ENCODE data around the gene KIAA1671.

The KIAA1671 gene

DNA sequence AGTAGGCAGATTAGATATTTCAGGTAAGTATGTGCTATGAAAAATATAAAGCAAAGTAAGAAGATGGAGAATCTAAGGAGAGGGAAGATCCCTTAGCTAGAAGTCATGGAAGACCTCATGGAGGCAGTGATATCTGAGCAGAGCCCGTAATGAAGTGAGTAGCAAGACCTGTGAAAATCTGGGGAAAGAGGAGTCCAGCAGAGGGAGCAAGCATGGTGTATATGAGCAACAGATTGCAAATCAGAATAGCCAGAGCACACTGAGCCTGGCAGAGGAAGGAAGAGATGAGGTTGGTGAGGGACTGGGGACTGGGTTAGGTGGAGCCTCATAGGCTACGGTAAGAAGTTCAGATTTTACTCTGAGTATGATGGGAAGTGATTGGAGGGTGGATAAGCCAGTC lies 15.4 kb upstream of the KIAA1671 start:
- no peak overlapping the region for H3K4me3 ChIP-seq (ENCODE audit: low read depth, low read length)
- no peaks in the 10 kb centered on the region for H3K9me3 ChIP-seq (ENCODE audit: control insufficient read depth, insufficient read depth, low read depth, low read length)
- no peaks in the 10 kb centered on the region; the same call in 1 of the 2 replicates for H3K27me3 ChIP-seq (ENCODE audit: control insufficient read depth, insufficient read depth, low read length)
- no peaks in the 10 kb centered on the region for H3K36me3 ChIP-seq (ENCODE audit: control insufficient read depth, insufficient read depth, low read length)
- H3K9ac ChIP-seq (ENCODE audit: low read length) = no peak overlapping the region
- H3K4me1 ChIP-seq (ENCODE audit: control insufficient read depth, insufficient read depth, low read length) = peaks cover 10% of the 10 kb centered on the region
- no peak overlapping the region for H3K27ac ChIP-seq (ENCODE audit: low read depth, low read length)

DNA sequence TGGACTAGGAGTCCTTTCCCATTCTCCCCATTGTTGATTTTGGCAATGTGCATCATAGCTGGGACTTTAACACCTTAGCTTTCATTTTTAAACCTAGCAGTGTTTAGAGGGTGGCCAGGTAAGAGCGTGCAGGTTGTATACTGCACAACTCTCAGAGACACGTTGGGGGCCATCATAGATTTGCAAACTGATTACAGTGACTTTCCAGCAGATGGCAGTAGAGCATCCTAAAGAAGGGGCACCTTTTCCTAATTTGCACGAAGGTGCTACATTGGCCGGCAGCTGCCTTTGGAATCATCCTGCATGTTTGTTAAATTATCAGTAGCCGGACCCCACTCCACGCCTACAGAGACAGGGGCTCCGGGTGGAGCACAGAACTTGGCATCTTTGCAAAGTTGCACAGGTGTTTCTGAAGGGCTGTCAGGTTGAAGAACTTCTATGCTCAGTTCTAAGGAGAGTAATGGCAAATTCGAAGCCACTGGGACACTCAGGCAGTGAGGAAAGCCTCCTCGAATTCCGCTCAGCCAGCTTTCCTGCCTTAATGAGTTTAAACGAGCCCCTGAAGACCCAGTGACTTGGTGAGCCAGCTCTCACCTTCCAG lies 13.7 kb upstream of the KIAA1671 start:
- H3K9me3 ChIP-seq (ENCODE audit: control insufficient read depth, insufficient read depth, low read depth, low read length) = no peaks in the 10 kb centered on the region
- no peaks in the 10 kb centered on the region for H3K36me3 ChIP-seq (ENCODE audit: control insufficient read depth, insufficient read depth, low read length)
- no peaks in the 10 kb centered on the region; the same call in 1 of the 2 replicates for H3K27me3 ChIP-seq (ENCODE audit: control insufficient read depth, insufficient read depth, low read length)
- peaks cover 10% of the 10 kb centered on the region for H3K4me1 ChIP-seq (ENCODE audit: control insufficient read depth, insufficient read depth, low read length)
- H3K4me3 ChIP-seq (ENCODE audit: low read depth, low read length) = no peak overlapping the region
- H3K9ac ChIP-seq (ENCODE audit: low read length) = no peak overlapping the region
- no peak overlapping the region for H3K27ac ChIP-seq (ENCODE audit: low read depth, low read length)

DNA sequence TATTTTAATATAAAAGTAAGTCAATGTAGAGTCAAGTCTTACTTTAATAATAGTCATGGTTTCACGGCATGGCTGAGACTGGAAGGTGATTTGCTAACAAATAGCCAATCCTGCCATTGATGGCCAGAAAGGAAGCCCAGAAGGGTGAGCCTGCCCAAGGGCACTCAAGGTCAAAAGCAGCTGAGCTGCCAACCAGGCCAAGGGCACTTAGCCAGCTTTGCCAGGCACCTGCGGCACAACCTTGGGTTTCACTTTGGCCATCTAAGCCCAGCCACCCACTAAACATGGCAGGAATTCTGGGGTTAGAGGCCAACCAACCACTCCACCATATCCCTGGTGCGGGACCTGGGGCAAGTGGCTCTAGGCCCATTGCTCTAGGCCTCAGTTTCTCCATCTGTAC lies 10.2 kb upstream of the KIAA1671 start:
- Histone ChIP-seq H3K4me1 (ENCODE audit: control insufficient read depth, insufficient read depth, low read length) (peaks cover 6% of the 10 kb centered on the region), H3K9me3 (ENCODE audit: control insufficient read depth, insufficient read depth, low read depth, low read length) (no peaks in the 10 kb centered on the region), H3K9ac (ENCODE audit: low read length) (no peak overlapping the region), H3K27ac (ENCODE audit: low read depth, low read length) (no peak overlapping the region), H3K27me3 (ENCODE audit: control insufficient read depth, insufficient read depth, low read length) (no peaks in the 10 kb centered on the region), H3K4me3 (ENCODE audit: low read depth, low read length) (no peak overlapping the region), H3K36me3 (ENCODE audit: control insufficient read depth, insufficient read depth, low read length) (no peaks in the 10 kb centered on the region)

DNA sequence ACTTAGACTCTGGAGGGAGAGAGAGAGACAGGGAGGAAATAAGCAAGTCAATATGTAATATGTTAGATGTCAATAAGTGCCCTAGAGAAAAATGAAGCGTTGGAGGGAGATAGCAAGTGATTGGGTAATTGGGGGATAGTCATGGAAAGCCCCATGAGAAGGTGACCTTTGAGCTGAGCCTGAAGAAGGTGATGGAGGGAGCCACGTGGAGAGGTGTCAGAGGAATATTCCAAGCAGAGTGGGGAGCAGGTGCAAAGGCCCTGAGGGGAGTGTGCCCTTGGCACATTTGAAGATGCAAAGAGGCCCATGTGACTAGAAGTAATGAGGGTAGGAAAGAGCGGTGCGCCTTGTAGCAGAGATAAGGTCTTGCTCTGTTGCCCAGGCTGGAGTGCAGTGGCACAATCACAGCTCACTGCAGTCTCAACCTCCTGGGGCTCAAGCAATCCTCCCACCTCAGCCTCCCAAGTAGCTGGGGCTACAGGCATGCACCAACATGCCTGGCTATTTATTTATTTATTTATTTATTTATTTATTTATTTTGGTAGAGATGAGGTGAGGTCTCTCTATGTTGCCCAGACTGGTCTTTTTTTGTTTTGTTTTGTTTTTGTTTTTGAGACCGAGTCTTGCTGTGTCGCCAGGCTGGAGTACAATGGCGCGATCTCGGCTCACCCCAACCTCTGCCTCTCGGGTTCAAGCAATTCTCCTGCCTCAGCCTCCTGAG lies 8.1 kb upstream of the KIAA1671 start:
- H3K27ac ChIP-seq (ENCODE audit: low read depth, low read length) = no peak overlapping the region
- no peaks in the 10 kb centered on the region for H3K36me3 ChIP-seq (ENCODE audit: control insufficient read depth, insufficient read depth, low read length)
- no peak overlapping the region for H3K4me3 ChIP-seq (ENCODE audit: low read depth, low read length)
- no peaks in the 10 kb centered on the region for H3K9me3 ChIP-seq (ENCODE audit: control insufficient read depth, insufficient read depth, low read depth, low read length)
- no peaks in the 10 kb centered on the region for H3K27me3 ChIP-seq (ENCODE audit: control insufficient read depth, insufficient read depth, low read length)
- no peak overlapping the region for H3K9ac ChIP-seq (ENCODE audit: low read length)
- H3K4me1 ChIP-seq (ENCODE audit: control insufficient read depth, insufficient read depth, low read length) = peaks cover 13% of the 10 kb centered on the region

DNA sequence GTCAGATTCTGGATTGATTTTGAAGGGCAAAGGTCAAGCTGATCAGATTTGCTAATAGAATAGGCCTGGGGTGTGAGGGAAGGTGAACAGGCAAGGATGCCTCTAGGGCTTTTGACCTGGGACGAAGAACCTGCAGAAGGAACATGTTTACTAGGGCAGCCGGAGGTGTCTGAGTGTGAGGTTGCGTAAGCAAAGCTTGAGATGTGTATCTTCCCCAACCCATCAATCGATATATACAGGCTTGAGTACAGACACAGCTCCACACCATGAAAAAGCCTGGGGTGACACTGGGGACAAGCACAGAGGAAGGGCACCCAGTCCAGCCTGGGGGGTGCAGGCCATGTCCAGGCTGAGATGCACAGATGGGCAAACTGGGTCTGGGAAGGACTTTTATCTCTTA lies 7.1 kb upstream of the KIAA1671 start:
- Histone ChIP-seq H3K9me3 (ENCODE audit: control insufficient read depth, insufficient read depth, low read depth, low read length) (no peaks in the 10 kb centered on the region), H3K27ac (ENCODE audit: low read depth, low read length) (no peak overlapping the region), H3K9ac (ENCODE audit: low read length) (no peak overlapping the region), H3K4me3 (ENCODE audit: low read depth, low read length) (no peak overlapping the region), H3K36me3 (ENCODE audit: control insufficient read depth, insufficient read depth, low read length) (no peaks in the 10 kb centered on the region), H3K27me3 (ENCODE audit: control insufficient read depth, insufficient read depth, low read length) (no peaks in the 10 kb centered on the region), H3K4me1 (ENCODE audit: control insufficient read depth, insufficient read depth, low read length) (peaks cover 20% of the 10 kb centered on the region)

DNA sequence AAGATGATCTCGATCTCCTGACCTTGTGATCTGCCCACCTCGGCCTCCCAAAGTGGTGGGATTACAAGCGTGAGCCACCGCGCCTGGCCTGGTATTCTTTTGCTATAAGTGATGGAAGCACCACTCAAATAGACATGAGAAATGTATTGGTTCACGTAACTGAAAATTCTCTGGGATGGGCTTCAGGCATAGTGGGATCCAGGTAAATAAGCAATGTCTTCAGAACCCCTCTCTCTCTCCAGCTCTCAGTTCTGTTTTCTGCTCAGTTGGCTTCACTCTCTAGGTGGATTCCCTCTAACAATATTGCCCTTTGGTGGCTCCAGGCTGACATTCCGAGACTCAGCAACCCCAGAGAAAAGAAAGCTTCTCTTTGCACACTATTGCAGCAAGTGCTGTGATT lies 5.1 kb upstream of the KIAA1671 start:
- Histone ChIP-seq H3K4me3 (ENCODE audit: low read depth, low read length) (no peak overlapping the region), H3K9me3 (ENCODE audit: control insufficient read depth, insufficient read depth, low read depth, low read length) (no peaks in the 10 kb centered on the region), H3K4me1 (ENCODE audit: control insufficient read depth, insufficient read depth, low read length) (peaks cover 24% of the 10 kb centered on the region), H3K36me3 (ENCODE audit: control insufficient read depth, insufficient read depth, low read length) (no peaks in the 10 kb centered on the region), H3K9ac (ENCODE audit: low read length) (no peak overlapping the region), H3K27me3 (ENCODE audit: control insufficient read depth, insufficient read depth, low read length) (no peaks in the 10 kb centered on the region), H3K27ac (ENCODE audit: low read depth, low read length) (no peak overlapping the region)

DNA sequence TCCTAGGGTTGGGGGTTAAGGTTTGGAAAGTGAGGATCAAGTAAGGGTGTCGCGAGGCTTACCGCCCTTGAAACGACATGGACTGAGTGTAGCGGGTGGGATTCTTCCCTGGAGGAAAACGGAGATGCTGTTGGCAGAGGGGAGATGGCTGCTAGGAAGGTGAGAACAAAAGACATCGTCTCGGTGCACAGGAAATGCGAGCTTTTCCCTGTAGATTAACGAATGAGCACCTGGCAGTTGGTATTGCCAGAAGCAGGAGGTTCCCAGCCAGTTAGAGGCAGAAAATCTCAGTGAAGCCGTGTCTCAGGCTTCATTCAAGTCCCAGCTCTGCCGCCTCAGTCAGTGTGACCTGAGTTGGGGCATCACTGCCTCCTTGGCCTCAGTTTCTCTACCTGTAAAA lies 4.6 kb upstream of the KIAA1671 start:
- no peak overlapping the region for H3K9ac ChIP-seq (ENCODE audit: low read length)
- H3K27ac ChIP-seq (ENCODE audit: low read depth, low read length) = no peak overlapping the region
- no peaks in the 10 kb centered on the region for H3K9me3 ChIP-seq (ENCODE audit: control insufficient read depth, insufficient read depth, low read depth, low read length)

DNA sequence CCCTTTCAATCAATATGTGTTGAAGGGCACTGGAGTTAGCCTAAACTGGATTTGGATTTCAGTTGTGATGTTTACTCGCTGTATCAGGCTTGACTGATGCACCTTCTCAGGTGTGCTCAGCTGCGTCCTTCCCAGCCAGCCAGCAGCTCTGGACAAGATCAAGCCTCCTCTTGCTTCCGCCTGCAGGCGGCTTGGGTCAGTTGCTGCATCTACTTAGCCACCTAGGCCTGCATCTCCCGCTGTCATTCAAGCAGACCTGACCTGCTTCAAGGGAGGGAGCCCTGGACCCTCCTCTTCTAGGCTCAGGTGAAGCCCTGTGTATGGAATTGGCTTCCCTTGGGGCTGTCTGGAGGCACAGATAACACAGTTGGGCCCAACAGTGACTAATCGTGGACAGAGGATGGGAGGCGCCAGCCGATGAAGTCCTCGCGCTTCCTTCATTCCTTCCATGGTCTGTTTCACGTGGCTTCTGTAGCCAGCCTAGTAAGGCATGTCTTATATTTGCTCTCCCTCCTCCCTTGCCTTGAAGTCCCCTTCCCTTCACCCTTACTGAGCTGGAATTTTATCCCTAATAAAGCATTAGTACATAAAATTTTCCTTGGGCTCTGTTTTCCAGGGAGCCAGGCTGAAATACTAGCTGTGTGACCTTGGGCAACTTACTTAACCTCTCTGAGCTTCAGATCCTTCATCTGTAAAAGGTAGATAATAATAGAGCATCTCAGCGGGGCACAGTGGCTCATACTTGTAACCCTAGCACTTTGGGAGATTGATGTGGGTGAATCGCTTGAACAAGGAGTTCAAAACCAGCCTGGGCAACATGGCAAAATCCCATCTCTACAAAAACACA lies 3.9 kb upstream of the KIAA1671 start:
- H3K9me3 ChIP-seq (ENCODE audit: control insufficient read depth, insufficient read depth, low read depth, low read length) = no peaks in the 10 kb centered on the region
- H3K4me3 ChIP-seq (ENCODE audit: low read depth, low read length) = no peak overlapping the region
- H3K4me1 ChIP-seq (ENCODE audit: control insufficient read depth, insufficient read depth, low read length) = peaks cover 25% of the 10 kb centered on the region
- H3K36me3 ChIP-seq (ENCODE audit: control insufficient read depth, insufficient read depth, low read length) = no peaks in the 10 kb centered on the region
- no peak overlapping the region for H3K27ac ChIP-seq (ENCODE audit: low read depth, low read length)
- no peaks in the 10 kb centered on the region for H3K27me3 ChIP-seq (ENCODE audit: control insufficient read depth, insufficient read depth, low read length)
- H3K9ac ChIP-seq (ENCODE audit: low read length) = no peak overlapping the region

More for the DNA sequence above, 4.6 kb upstream of the KIAA1671 start:
- H3K27me3 ChIP-seq (ENCODE audit: control insufficient read depth, insufficient read depth, low read length) = no peaks in the 10 kb centered on the region
- no peak overlapping the region for H3K4me3 ChIP-seq (ENCODE audit: low read depth, low read length)
- no peaks in the 10 kb centered on the region for H3K36me3 ChIP-seq (ENCODE audit: control insufficient read depth, insufficient read depth, low read length)
- H3K4me1 ChIP-seq (ENCODE audit: control insufficient read depth, insufficient read depth, low read length) = peaks cover 24% of the 10 kb centered on the region

DNA sequence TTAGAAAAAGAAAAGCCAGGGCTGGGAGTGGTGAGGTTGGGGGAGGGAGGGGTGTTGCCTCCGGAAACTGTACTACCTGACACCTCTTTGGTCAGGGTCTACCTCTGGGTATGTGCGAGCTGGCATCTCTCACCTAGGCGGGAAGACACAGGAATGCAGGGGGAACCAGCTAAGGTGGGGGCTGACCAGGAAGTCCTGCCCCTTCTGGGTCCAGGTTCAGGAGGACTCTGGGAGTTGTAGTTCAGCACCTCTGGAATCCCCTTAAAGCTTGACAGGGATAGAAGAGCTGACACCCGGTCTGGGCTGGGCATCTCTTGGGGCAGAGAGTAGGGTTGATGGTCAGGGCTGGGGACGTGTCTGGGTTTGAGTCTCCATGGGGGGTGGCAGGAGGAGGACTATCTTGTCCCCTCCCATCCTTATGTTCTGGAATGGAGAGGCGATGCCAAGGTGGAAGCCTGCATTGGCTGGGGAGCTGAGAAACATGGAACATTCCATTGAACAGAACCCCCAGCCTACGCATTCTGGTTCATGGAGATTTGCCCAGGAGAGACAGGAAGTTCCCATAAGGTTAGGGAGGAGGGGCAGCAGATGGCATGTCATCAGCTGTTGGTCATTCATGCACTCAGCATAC lies 2.1 kb upstream of the KIAA1671 start:
- H3K9ac ChIP-seq (ENCODE audit: low read length) = no peak overlapping the region
- no peaks in the 10 kb centered on the region for H3K9me3 ChIP-seq (ENCODE audit: control insufficient read depth, insufficient read depth, low read depth, low read length)
- peaks cover 34% of the 10 kb centered on the region for H3K4me1 ChIP-seq (ENCODE audit: control insufficient read depth, insufficient read depth, low read length)
- H3K36me3 ChIP-seq (ENCODE audit: control insufficient read depth, insufficient read depth, low read length) = no peaks in the 10 kb centered on the region
- no peak overlapping the region for H3K27ac ChIP-seq (ENCODE audit: low read depth, low read length)
- peak overlapping the region; percentile 43 for H3K4me3 ChIP-seq (ENCODE audit: low read depth, low read length)
- no peaks in the 10 kb centered on the region for H3K27me3 ChIP-seq (ENCODE audit: control insufficient read depth, insufficient read depth, low read length)

DNA sequence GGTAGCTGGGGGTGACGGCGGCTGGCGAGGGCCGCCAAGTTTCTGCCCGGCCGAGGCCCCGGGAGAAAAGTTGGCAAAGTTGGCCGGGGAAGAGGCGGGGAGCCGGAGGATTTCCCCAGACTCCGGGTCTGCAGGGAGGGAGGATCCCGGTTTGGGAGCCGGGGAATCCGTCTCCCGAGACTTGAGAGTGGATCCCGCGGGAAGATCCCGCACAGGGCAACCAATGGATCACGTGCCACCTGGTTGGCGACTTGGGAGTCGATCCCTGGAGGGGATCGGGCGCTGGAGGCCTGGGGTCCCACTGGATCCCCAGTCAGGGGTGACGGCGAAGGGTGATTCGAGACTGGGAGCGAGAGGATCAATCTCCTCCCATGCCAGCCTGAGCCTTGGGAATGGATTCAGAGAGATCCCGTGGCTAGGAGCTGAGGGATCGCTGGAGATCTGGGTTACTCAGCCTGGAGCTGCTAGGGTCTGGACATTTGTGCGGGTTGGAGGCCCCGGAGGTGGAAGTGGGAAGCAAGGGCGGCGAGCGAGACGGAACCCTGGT lies 394 bp downstream of the KIAA1671 start:
- Histone ChIP-seq H3K4me3 (ENCODE audit: low read depth, low read length) (peak overlapping the region; percentile 66), H3K27me3 (ENCODE audit: control insufficient read depth, insufficient read depth, low read length) (no peaks in the 10 kb centered on the region), H3K9ac (ENCODE audit: low read length) (peak overlapping the region; percentile 87), H3K4me1 (ENCODE audit: control insufficient read depth, insufficient read depth, low read length) (peaks cover 30% of the 10 kb centered on the region), H3K27ac (ENCODE audit: low read depth, low read length) (peak overlapping the region; percentile 45; the same call in 1 of the 2 replicates), H3K36me3 (ENCODE audit: control insufficient read depth, insufficient read depth, low read length) (no peaks in the 10 kb centered on the region), H3K9me3 (ENCODE audit: control insufficient read depth, insufficient read depth, low read depth, low read length) (no peaks in the 10 kb centered on the region)

All from HUES6 (cell line).